Activated naive CD8-positive, alpha-beta T cell treated with anti-CD3 and anti-CD28 coated beads, Interleukin-2, amount 10 ng/mL, durations not matched to agents 7 days and 5 days (primary cell): ENCODE results near the gene MAP7D1. TPM values are rescaled to one million over a fixed set of nuclear protein-coding genes. Genes with fewer than 3 reads are reported as not detected.

ENCODE experiments used
- ATAC-seq: fragments of 150-1000 bp; cut with Tn5 transposase; one replicate; pipeline ENCODE4 v1.10.0; 2021; ENCODE audit warnings: low read depth, moderate library complexity
- POLR2A ChIA-PET: fragments of 350-600 bp; sonication (Branson Sonifier 250); formaldehyde crosslinking; loops from one replicate; lab custom pipeline; 2021; ENCODE audit warnings: antibody characterized with exemption; lab: Charles Lee
- DNase-seq: peaks from one replicate; pipeline ENCODE4 v3.0.0; 2021
- H3K27ac Mint-ChIP-seq: one replicate; pipeline ENCODE4 v1.8.0; 2022; ENCODE audit warnings: mild to moderate bottlenecking, mixed read lengths
- H3K27me3 Mint-ChIP-seq: one replicate; pipeline ENCODE4 v1.8.0; 2022; ENCODE audit warnings: mild to moderate bottlenecking, moderate library complexity, mixed read lengths
- H3K36me3 Mint-ChIP-seq: one replicate; pipeline ENCODE4 v1.8.0; 2021; ENCODE audit warnings: mild to moderate bottlenecking, mixed read lengths
- H3K4me1 Mint-ChIP-seq: one replicate; pipeline ENCODE4 v1.8.0; 2021; ENCODE audit warnings: mixed read lengths
- H3K4me3 Mint-ChIP-seq: one replicate; pipeline ENCODE4 v1.8.0; 2022; ENCODE audit warnings: mild to moderate bottlenecking, moderate library complexity, mixed read lengths
- H3K9me3 Mint-ChIP-seq: one replicate; pipeline ENCODE4 v1.8.0; 2021; ENCODE audit warnings: mixed read lengths
- total RNA-seq, 2 experiments: library from RNA; stranded (reverse); gene quantifications; one replicate each; pipeline ENCODE4 v1.2.3, GENCODE V29; 2021

Gene MAP7D1
- 100 to 1,000 TPM; 234 to 237 TPM for total RNA-seq

- no peaks in the 10 kb centered on the region for H3K9me3 Mint-ChIP-seq
- DNase-seq, result peak; percentile 92
- POLR2A ChIA-PET, result interaction anchor here (0.6 to 4.7 kb wide), 9 partner anchors 9 to 309 kb away, joined by 3 to 25 read pairs (median 7); partner anchors contain the start of genes MRPS15, STK40 and THRAP3
These were observed at the start of gene MAP7D1 for GRCh38 chr1:36155408-36156328. TSS of gene MAP7D1 (plus strand) at chr1:36156160. CDS start at chr1:36156418, 258 bp downstream.

GRCh38 chr1:36106269-36106668, 49.7 kb upstream of the MAP7D1 start:
- H3K27me3 Mint-ChIP-seq, result no peaks in the 10 kb centered on the region
- H3K36me3 Mint-ChIP-seq, result no peaks in the 10 kb centered on the region
- ATAC-seq (no peak), DNase-seq (no peak)
- POLR2A ChIA-PET, result interaction anchor here (1.1 kb wide), 1 partner anchor 175 kb away, joined by 3 read pairs; the partner anchor contains the start of gene AGO3
- no peak overlapping the region for H3K4me3 Mint-ChIP-seq
- H3K27ac Mint-ChIP-seq, result peak overlapping the region; percentile 42
- H3K9me3 Mint-ChIP-seq, result no peaks in the 10 kb centered on the region
- peaks cover 22% of the 10 kb centered on the region for H3K4me1 Mint-ChIP-seq

More at GRCh38 chr1:36155408-36156328, at the start of gene MAP7D1:
- Mint-ChIP-seq H3K27me3 (no peaks in the 10 kb centered on the region), H3K4me3 (peak within 1 kb of the TSS; percentile 88), H3K36me3 (peaks cover 19% of the 10 kb centered on the region), H3K4me1 (peaks cover 58% of the 10 kb centered on the region), H3K27ac (peak within 1 kb of the TSS; percentile 92)
- peak; percentile 67 for ATAC-seq

- H3K36me3 Mint-ChIP-seq, result no peaks in the 10 kb centered on the region
- no peaks in the 10 kb centered on the region for H3K27me3 Mint-ChIP-seq
- peaks cover 26% of the 10 kb centered on the region for H3K4me1 Mint-ChIP-seq
- H3K27ac Mint-ChIP-seq, result no peak overlapping the region
- POLR2A ChIA-PET, result interaction anchor here (1.1 to 1.2 kb wide), 2 partner anchors 26 to 176 kb away, joined by 3 read pairs; partner anchors contain the start of gene AGO3
- no peak overlapping the region for H3K4me3 Mint-ChIP-seq
- ATAC-seq (no peak), DNase-seq (no peak)
- no peaks in the 10 kb centered on the region for H3K9me3 Mint-ChIP-seq
These were observed 48.6 kb upstream of the MAP7D1 start for GRCh38 chr1:36107394-36107793.

- Mint-ChIP-seq H3K4me1 (peaks cover 26% of the 10 kb centered on the region), H3K36me3 (no peaks in the 10 kb centered on the region), H3K9me3 (no peaks in the 10 kb centered on the region), H3K27me3 (no peaks in the 10 kb centered on the region), H3K4me3 (peak overlapping the region; percentile 77), H3K27ac (peak overlapping the region; percentile 96)
- POLR2A ChIA-PET, result interaction anchor here (0.6 to 1.2 kb wide), 5 partner anchors 27 to 1792 kb away, joined by 3 to 5 read pairs (median 3); partner anchors contain the start of gene CLSPN
- no peak for ATAC-seq
- DNase-seq, result no peak
These were observed 47.6 kb upstream of the MAP7D1 start for GRCh38 chr1:36108314-36108713.

GRCh38 chr1:36109041-36109679, 46.8 kb upstream of the MAP7D1 start:
- no peaks in the 10 kb centered on the region for H3K27me3 Mint-ChIP-seq
- H3K4me1 Mint-ChIP-seq, result peaks cover 26% of the 10 kb centered on the region
- H3K36me3 Mint-ChIP-seq, result no peaks in the 10 kb centered on the region
- ATAC-seq, result peak; percentile 98
- H3K4me3 Mint-ChIP-seq, result peak overlapping the region; percentile 77
- peak overlapping the region; percentile 96 for H3K27ac Mint-ChIP-seq
- peak; percentile 72 for DNase-seq
- H3K9me3 Mint-ChIP-seq, result no peaks in the 10 kb centered on the region
- POLR2A ChIA-PET, result interaction anchor here (0.6 to 1.2 kb wide), 8 partner anchors 10 to 1791 kb away, joined by 3 to 5 read pairs (median 3); partner anchors contain the start of gene CLSPN

GRCh38 chr1:36111151-36111550, 44.8 kb upstream of the MAP7D1 start:
- H3K9me3 Mint-ChIP-seq, result no peaks in the 10 kb centered on the region
- POLR2A ChIA-PET, result interaction anchor here (1.3 kb wide), 2 partner anchors 31 to 180 kb away, joined by 3 to 4 read pairs; partner anchors contain the start of gene AGO3
- H3K4me1 Mint-ChIP-seq, result peaks cover 23% of the 10 kb centered on the region
- no peaks in the 10 kb centered on the region for H3K36me3 Mint-ChIP-seq
- peak overlapping the region; percentile 60 for H3K27ac Mint-ChIP-seq
- ATAC-seq (no peak), DNase-seq (no peak)
- H3K4me3 Mint-ChIP-seq, result peak overlapping the region; percentile 2
- H3K27me3 Mint-ChIP-seq, result no peaks in the 10 kb centered on the region

- H3K4me3 Mint-ChIP-seq, result no peak overlapping the region
- no peaks in the 10 kb centered on the region for H3K36me3 Mint-ChIP-seq
- H3K27ac Mint-ChIP-seq, result no peak overlapping the region
- ATAC-seq (no peak), DNase-seq (no peak)
- H3K27me3 Mint-ChIP-seq, result no peaks in the 10 kb centered on the region
- POLR2A ChIA-PET, result interaction anchor here (0.6 to 1.2 kb wide), 2 partner anchors 10 to 40 kb away, joined by 3 to 4 read pairs; no protein-coding TSS in a partner anchor
- H3K9me3 Mint-ChIP-seq, result no peaks in the 10 kb centered on the region
- H3K4me1 Mint-ChIP-seq, result peaks cover 23% of the 10 kb centered on the region
These were observed 43.1 kb upstream of the MAP7D1 start for GRCh38 chr1:36112823-36113222.

GRCh38 chr1:36114371-36114770, 41.6 kb upstream of the MAP7D1 start:
- no peak for ATAC-seq
- DNase-seq, result no peak
- Mint-ChIP-seq H3K9me3 (no peaks in the 10 kb centered on the region), H3K36me3 (no peaks in the 10 kb centered on the region), H3K4me3 (no peak overlapping the region), H3K4me1 (peaks cover 13% of the 10 kb centered on the region), H3K27me3 (no peaks in the 10 kb centered on the region), H3K27ac (no peak overlapping the region)
- POLR2A ChIA-PET, result no interaction called here

GRCh38 chr1:36115200-36115669, 40.7 kb upstream of the MAP7D1 start:
- Mint-ChIP-seq H3K27me3 (no peaks in the 10 kb centered on the region), H3K27ac (no peak overlapping the region), H3K9me3 (no peaks in the 10 kb centered on the region), H3K36me3 (no peaks in the 10 kb centered on the region), H3K4me3 (no peak overlapping the region), H3K4me1 (peaks cover 10% of the 10 kb centered on the region)
- POLR2A ChIA-PET, result no interaction called here
- DNase-seq (no peak), ATAC-seq (no peak)

- H3K4me1 Mint-ChIP-seq, result peaks cover 7% of the 10 kb centered on the region
- DNase-seq (no peak), ATAC-seq (no peak)
- H3K27me3 Mint-ChIP-seq, result no peaks in the 10 kb centered on the region
- H3K27ac Mint-ChIP-seq, result peak overlapping the region; percentile 3
- no peaks in the 10 kb centered on the region for H3K9me3 Mint-ChIP-seq
- no peak overlapping the region for H3K4me3 Mint-ChIP-seq
- H3K36me3 Mint-ChIP-seq, result no peaks in the 10 kb centered on the region
- POLR2A ChIA-PET, result no interaction called here
These were observed 40.0 kb upstream of the MAP7D1 start for GRCh38 chr1:36115931-36116330.

GRCh38 chr1:36116901-36117300, 39.1 kb upstream of the MAP7D1 start:
- Mint-ChIP-seq H3K4me1 (no peaks in the 10 kb centered on the region), H3K36me3 (no peaks in the 10 kb centered on the region), H3K27me3 (no peaks in the 10 kb centered on the region), H3K9me3 (no peaks in the 10 kb centered on the region), H3K27ac (no peak overlapping the region), H3K4me3 (no peak overlapping the region)
- POLR2A ChIA-PET, result interaction anchor here (0.5 to 0.9 kb wide), 3 partner anchors 18 to 282 kb away, joined by 3 to 5 read pairs (median 4); no protein-coding TSS in a partner anchor
- DNase-seq, result no peak
- no peak for ATAC-seq

- no peak overlapping the region for H3K4me3 Mint-ChIP-seq
- POLR2A ChIA-PET, result interaction anchor here (0.7 to 0.8 kb wide), 3 partner anchors 9 to 187 kb away, joined by 3 to 5 read pairs (median 4); partner anchors contain the start of gene AGO3
- peaks cover 13% of the 10 kb centered on the region for H3K27me3 Mint-ChIP-seq
- H3K4me1 Mint-ChIP-seq, result peaks cover 4% of the 10 kb centered on the region
- H3K27ac Mint-ChIP-seq, result no peak overlapping the region
- DNase-seq (no peak), ATAC-seq (no peak)
- no peaks in the 10 kb centered on the region for H3K36me3 Mint-ChIP-seq
- H3K9me3 Mint-ChIP-seq, result no peaks in the 10 kb centered on the region
These were observed 37.3 kb upstream of the MAP7D1 start for GRCh38 chr1:36118447-36119204.
